K562 (cell line): ENCODE results near the gene UBE2A. TPM values are rescaled to one million over a fixed set of nuclear protein-coding genes. Genes with fewer than 3 reads are reported as not detected.

Experiments
- ARID2 ChIP-seq: fragments of 450-650 bp; IDR thresholded peaks from 2 replicates; pipeline ENCODE4 v1.6.1; 2017; ENCODE audit warnings: antibody characterized with exemption, mild to moderate bottlenecking
- DPF2 ChIP-seq: fragments of 450-650 bp; IDR thresholded peaks from 2 replicates; pipeline ENCODE4 v1.6.1; 2016
- GTF2F1 ChIP-seq: IDR thresholded peaks from 2 replicates; pipeline ENCODE4 v1.6.1; 2011; ENCODE audit warnings: low read depth, low read length, improper control_type of control experiment
- HDAC3 ChIP-seq: fragments of 450-650 bp; IDR thresholded peaks from 2 replicates; pipeline ENCODE4 v1.6.1; 2018; ENCODE audit warnings: borderline replicate concordance, mild to moderate bottlenecking, moderate library complexity; ENCODE audit not compliant: partially characterized antibody
- MECOM ChIP-seq: fragments of 250-450 bp; sonication (Bioruptor Pico); IDR thresholded peaks from 2 replicates; pipeline ENCODE4 v1.8.0; 2022; ENCODE audit warnings: inconsistent platforms
- MYC ChIP-seq, 2 experiments: fragments of 250-450 bp in 1 of 2; sonication (Bioruptor Pico) in 1 of 2; IDR thresholded peaks; 2 replicates each; pipeline versions ENCODE4 v1.5.1 to v1.6.1; 2012 to 2021; ENCODE audit warnings: low read depth in 2 of 2, borderline replicate concordance in 1 of 2, improper control_type of control experiment in 1 of 2, low read length in 1 of 2, mild to moderate bottlenecking in 1 of 2, moderate library complexity in 1 of 2
- PRDM10 ChIP-seq: fragments of 450-650 bp; IDR thresholded peaks from 2 replicates; pipeline ENCODE4 v1.6.1; 2018; ENCODE audit not compliant: partially characterized antibody
- RBBP5 ChIP-seq: fragments of 200-600 bp; sonication (generic); IDR thresholded peaks from 2 replicates; pipeline ENCODE4 v1.6.1; 2012; ENCODE audit warnings: borderline replicate concordance, mild to moderate bottlenecking, low read length, control low read depth, inconsistent platforms; ENCODE audit not compliant: insufficient read depth, poor library complexity, severe bottlenecking
- TCF7L2 ChIP-seq: fragments of 150-350 bp; IDR thresholded peaks from 2 replicates; pipeline ENCODE4 v1.6.1; 2016; ENCODE audit warnings: low read depth, mild to moderate bottlenecking, low read length, moderate library complexity
- TSHZ1 ChIP-seq: fragments of 250-450 bp; sonication (Bioruptor Pico); IDR thresholded peaks from 2 replicates; pipeline ENCODE4 v1.4.0; 2020; ENCODE audit warnings: mild to moderate bottlenecking, moderate library complexity
- polyA plus RNA-seq, 8 experiments: library from polyadenylated mRNA; depleted of rRNA in 4 of 8; stranded (reverse) in 5 of 8; unstranded in 3 of 8; fragments of >200 nt; fragmentation: Nextera tagmentation in 2 of 8; fragmentation: Illumina TruSeq in 1 of 8; extraction: Ambion mirVana in 2 of 8; extraction: Trizol in 1 of 8; gene quantifications; 2 replicates each; pipeline versions ENCODE4 v1.2.1 to v1.2.3, GENCODE V29; 2011 to 2014; ENCODE audit warnings: inconsistent platforms in 1 of 8, missing spikeins in 1 of 8
- total RNA-seq, 7 experiments: library from RNA; depleted of rRNA in 6 of 7; stranded (reverse); fragments of >200 nt in 6 of 7; fragmentation: Illumina TruSeq in 2 of 7; extraction: Trizol in 2 of 7; gene quantifications; 2 replicates each; pipeline versions ENCODE4 v1.2.1 to v1.2.3, GENCODE V29; 2011 to 2021; ENCODE audit warnings: low replicate concordance in 1 of 7

Gene UBE2A
- total and polyA plus RNA-seq, 9 of the 15 experiments (the other 6 are each of a cell fraction or from before 2014, with no cell fraction given): 21.6 to 87.6 (median 47.8) TPM

- no peak for TF ChIP-seq PRDM10
- TF ChIP-seq HDAC3: peak; percentile 46
- TF ChIP-seq RBBP5: no peak
- peak; percentile 29; the same call in 1 of the 2 replicates for TF ChIP-seq DPF2
- no peak for TF ChIP-seq MECOM (CRISPR knock-in tag)
- TF ChIP-seq TSHZ1 (CRISPR knock-in tag): no peak
- no peak for TF ChIP-seq ARID2
- no peak for TF ChIP-seq GTF2F1
- TF ChIP-seq MYC (IDR thresholded peaks at IDR 0.05; ENCODE audit: low read depth, low read length): no peak
- TF ChIP-seq MYC (CRISPR knock-in tag; IDR thresholded peaks at IDR 0.05; ENCODE audit: borderline replicate concordance, low read depth): 0 out of 2 replicates have a peak, but pooled peaks have one; percentile 40
- no peak for TF ChIP-seq TCF7L2
Observed at GRCh38 chrX:119573840-119574393, 446 bp upstream of the UBE2A start (continued).
